SK-N-MC (cell line): ENCODE data around the gene CCDC197.

Experiments
- DNase-seq: peaks from one replicate; pipeline ENCODE4 v3.0.0-alpha.2; 2011; ENCODE audit warnings: low read depth, low spot score
- H3K27ac ChIP-seq: fragments of 200-600 bp; sonication (generic); 2 replicates; pipeline ENCODE4 v1.5.1; 2016; ENCODE audit warnings: mixed run types
- H3K36me3 ChIP-seq: fragments of 200-600 bp; sonication (generic); 2 replicates; pipeline ENCODE4 v1.6.1; 2017; ENCODE audit warnings: antibody characterized with exemption, low read length, mixed read lengths; ENCODE audit not compliant: insufficient read depth
- H3K4me3 ChIP-seq: fragments of 200-600 bp; sonication (generic); 2 replicates; pipeline ENCODE4 v1.5.1; 2016
- H3K9ac ChIP-seq: fragments of 200-600 bp; sonication (generic); 2 replicates; pipeline ENCODE4 v1.8.0; 2017; ENCODE audit warnings: mixed run types, mixed read lengths; ENCODE audit not compliant: insufficient read length
- H3K9me3 ChIP-seq: fragments of 200-600 bp; sonication (generic); 2 replicates; pipeline ENCODE4 v1.6.1; 2017; ENCODE audit warnings: low read depth, mild to moderate bottlenecking, antibody characterized with exemption, low read length, moderate library complexity, mixed read lengths
- EZH2 ChIP-seq: fragments of 200-600 bp; sonication (generic); IDR thresholded peaks from one replicate; pipeline ENCODE4 v1.6.1; 2017; ENCODE audit warnings: antibody characterized with exemption
- FOXP2 ChIP-seq: optimal IDR thresholded peaks from 2 replicates; pipeline ENCODE3; 2011; ENCODE audit warnings: mild to moderate bottlenecking, moderate library complexity; ENCODE audit not compliant: insufficient read depth; ENCODE audit errors: extremely low read length, control extremely low read depth
- POLR2AphosphoS5 ChIP-seq: IDR thresholded peaks from 2 replicates; pipeline ENCODE4 v1.6.1; 2012; ENCODE audit warnings: mild to moderate bottlenecking, low read depth, low read length, borderline replicate concordance

Gene CCDC197

GRCh38 chr14:93991212-93991611 is 5.9 kb upstream of the CCDC197 start:
- no peak for TF ChIP-seq EZH2
- no peak for TF ChIP-seq POLR2AphosphoS5
- no peak for TF ChIP-seq FOXP2
- no peak for DNase-seq
- H3K27ac ChIP-seq: no peak overlapping the region
- H3K4me3 ChIP-seq: no peak overlapping the region
- H3K9me3 ChIP-seq: no peaks in the 10 kb centered on the region
- no peaks in the 10 kb centered on the region for H3K36me3 ChIP-seq
- no peak overlapping the region for H3K9ac ChIP-seq

- DNase-seq: no peak
- Histone ChIP-seq H3K4me3 (no peak overlapping the region), H3K27ac (no peak overlapping the region), H3K9ac (no peak overlapping the region), H3K9me3 (no peaks in the 10 kb centered on the region), H3K36me3 (no peaks in the 10 kb centered on the region)
- TF ChIP-seq POLR2AphosphoS5 (no peak), EZH2 (no peak), FOXP2 (no peak)
Observed at GRCh38 chr14:93991649-93992048, 5.5 kb upstream of the CCDC197 start.

GRCh38 chr14:93993382-93993781 is 3.7 kb upstream of the CCDC197 start:
- Histone ChIP-seq H3K36me3 (no peaks in the 10 kb centered on the region), H3K4me3 (no peak overlapping the region), H3K27ac (no peak overlapping the region), H3K9ac (no peak overlapping the region), H3K9me3 (no peaks in the 10 kb centered on the region)
- DNase-seq: no peak
- no peak for TF ChIP-seq FOXP2
- no peak for TF ChIP-seq EZH2
- TF ChIP-seq POLR2AphosphoS5: no peak

- Histone ChIP-seq H3K9me3 (no peaks in the 10 kb centered on the region), H3K9ac (no peak overlapping the region), H3K36me3 (no peaks in the 10 kb centered on the region), H3K4me3 (no peak overlapping the region), H3K27ac (no peak overlapping the region)
- TF ChIP-seq EZH2: no peak
- TF ChIP-seq POLR2AphosphoS5: no peak
- TF ChIP-seq FOXP2: no peak
- DNase-seq: no peak
Observed at GRCh38 chr14:93994919-93995682, 2.0 kb upstream of the CCDC197 start.

- Histone ChIP-seq H3K27ac (no peak overlapping the region), H3K9ac (no peak overlapping the region), H3K4me3 (no peak overlapping the region), H3K9me3 (no peaks in the 10 kb centered on the region), H3K36me3 (no peaks in the 10 kb centered on the region)
- DNase-seq: no peak
- TF ChIP-seq FOXP2: no peak
- no peak for TF ChIP-seq POLR2AphosphoS5
- no peak for TF ChIP-seq EZH2
Observed at GRCh38 chr14:93996130-93996695, 888 bp upstream of the CCDC197 start.

GRCh38 chr14:93997916-93998870 is 1.1 kb downstream of the CCDC197 start:
- Histone ChIP-seq H3K36me3 (no peaks in the 10 kb centered on the region), H3K4me3 (no peak overlapping the region), H3K9ac (no peak overlapping the region), H3K27ac (no peak overlapping the region), H3K9me3 (no peaks in the 10 kb centered on the region)
- DNase-seq: no peak
- no peak for TF ChIP-seq FOXP2
- no peak for TF ChIP-seq POLR2AphosphoS5

GRCh38 chr14:93998871-93999403 is 1.8 kb downstream of the CCDC197 start:
- Histone ChIP-seq H3K9me3 (no peaks in the 10 kb centered on the region), H3K4me3 (no peak overlapping the region), H3K36me3 (no peaks in the 10 kb centered on the region), H3K27ac (no peak overlapping the region), H3K9ac (no peak overlapping the region)
- TF ChIP-seq FOXP2 (no peak), POLR2AphosphoS5 (no peak), EZH2 (no peak)
- no peak for DNase-seq

- no peaks in the 10 kb centered on the region for H3K36me3 ChIP-seq
- H3K9ac ChIP-seq: no peak overlapping the region
- DNase-seq: no peak
- no peak for TF ChIP-seq EZH2
- TF ChIP-seq POLR2AphosphoS5: no peak
- no peak for TF ChIP-seq FOXP2
- H3K27ac ChIP-seq: no peak overlapping the region
- H3K4me3 ChIP-seq: no peak overlapping the region
- H3K9me3 ChIP-seq: no peaks in the 10 kb centered on the region
Observed at GRCh38 chr14:93999573-93999972, 2.5 kb downstream of the CCDC197 start.
